Measurements from ENCODE around the gene SSR3.

The SSR3 gene

GRCh38 chr3:156554842-156555687 lies at the start of gene SSR3:
TSS of gene SSR3 (minus strand) at chr3:156555117. CDS start at chr3:156555089, 28 bp downstream.
- no peak for TF ChIP-seq CTCF (IDR thresholded peaks at IDR 0.05)
- no peak for TF ChIP-seq ZFX (IDR thresholded peaks at IDR 0.05; ENCODE audit: borderline replicate concordance)
- H3K27ac ChIP-seq: peak within 1 kb of the TSS; percentile 71

GRCh38 chr3:156604064-156604641 lies 49.2 kb upstream of the SSR3 start:
- TF ChIP-seq CTCF (IDR thresholded peaks at IDR 0.05) (no peak), ZFX (IDR thresholded peaks at IDR 0.05; ENCODE audit: borderline replicate concordance) (no peak)
- H3K27ac ChIP-seq: no peak overlapping the region

- TF ChIP-seq CTCF (IDR thresholded peaks at IDR 0.05) (no peak), ZFX (IDR thresholded peaks at IDR 0.05; ENCODE audit: borderline replicate concordance) (no peak)
- no peak overlapping the region for H3K27ac ChIP-seq
Observed at GRCh38 chr3:156603379-156604017, 48.6 kb upstream of the SSR3 start.

GRCh38 chr3:156602424-156602823 lies 47.5 kb upstream of the SSR3 start:
- no peak for TF ChIP-seq CTCF (IDR thresholded peaks at IDR 0.05)
- no peak for TF ChIP-seq ZFX (IDR thresholded peaks at IDR 0.05; ENCODE audit: borderline replicate concordance)
- no peak overlapping the region for H3K27ac ChIP-seq

DNA sequence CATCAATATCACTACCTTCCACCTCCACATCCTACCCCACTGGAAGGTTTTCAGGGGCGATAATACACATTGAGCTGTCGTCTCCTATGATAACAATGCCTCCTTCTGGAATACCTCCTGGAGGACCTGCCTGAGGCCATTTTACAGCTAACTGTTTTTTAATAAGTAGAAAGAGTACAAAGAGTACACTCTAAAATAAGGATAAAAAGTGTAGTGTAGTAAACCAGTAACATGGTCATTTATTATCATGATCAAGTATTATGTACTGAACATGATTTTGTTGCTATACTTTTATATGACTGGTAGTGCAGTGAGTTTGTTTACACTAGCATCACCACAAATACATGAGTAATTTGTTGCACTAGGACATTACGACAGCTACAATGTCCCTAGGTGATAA lies 46.6 kb upstream of the SSR3 start:
- no peak overlapping the region for H3K27ac ChIP-seq
- TF ChIP-seq CTCF (IDR thresholded peaks at IDR 0.05) (no peak), ZFX (IDR thresholded peaks at IDR 0.05; ENCODE audit: borderline replicate concordance) (no peak)

GRCh38 chr3:156600834-156601233 lies 45.9 kb upstream of the SSR3 start:
- TF ChIP-seq ZFX (IDR thresholded peaks at IDR 0.05; ENCODE audit: borderline replicate concordance): no peak
- no peak for TF ChIP-seq CTCF (IDR thresholded peaks at IDR 0.05)
- H3K27ac ChIP-seq: no peak overlapping the region
